HEK293 (cell line): ENCODE measurements around the gene DHX8.

Source experiments
- CTCF ChIA-PET: fragments of 350-600 bp; formaldehyde crosslinking; extraction: SDS; loops from one replicate; lab custom pipeline; 2021; ENCODE audit warnings: antibody characterized with exemption; lab: Yijun Ruan, JAX
- POLR2A ChIA-PET: fragments of 300-600 bp; formaldehyde crosslinking; extraction: SDS; loops from one replicate; lab custom pipeline; 2020; ENCODE audit warnings: antibody characterized with exemption, inconsistent platforms; lab: Yijun Ruan, JAX
- H3K27ac ChIP-seq: fragments of 200-500 bp; sonication (Bioruptor generic); 2 replicates; pipeline ENCODE4 v1.5.1; 2014; ENCODE audit warnings: low read depth, low read length, control low read depth, inconsistent platforms; ENCODE audit errors: extremely low read depth
- H3K36me3 ChIP-seq, 2 experiments: fragments of 200-500 bp in 1 of 2; sonication (Bioruptor generic) in 1 of 2; 1 replicate in 1 of 2; 2 replicates in 1 of 2; pipeline ENCODE4 v1.5.1; 2014 to 2017; ENCODE audit warnings: inconsistent platforms in 2 of 2, low read length in 2 of 2; ENCODE audit not compliant: control insufficient read depth in 2 of 2, insufficient read depth in 1 of 2
- H3K4me1 ChIP-seq: fragments of 200-500 bp; sonication (Bioruptor generic); 2 replicates; pipeline ENCODE4 v1.5.1; 2014; ENCODE audit warnings: mild to moderate bottlenecking, low read length, inconsistent platforms; ENCODE audit not compliant: control insufficient read depth, insufficient read depth
- H3K4me3 ChIP-seq: 2 replicates; pipeline ENCODE4 v1.5.1; 2011; ENCODE audit warnings: low read depth, mild to moderate bottlenecking, control low read depth, low read length, moderate library complexity
- H3K9me3 ChIP-seq: fragments of 200-500 bp; sonication (Bioruptor generic); 2 replicates; pipeline ENCODE4 v1.5.1; 2014; ENCODE audit warnings: low read depth, low read length, inconsistent platforms; ENCODE audit not compliant: control insufficient read depth, insufficient read depth
- FEZF1 ChIP-seq: fragments of 450-650 bp; formaldehyde crosslinking; IDR thresholded peaks from 2 replicates; pipeline ENCODE4 v1.5.1; 2016; ENCODE audit warnings: missing biosample characterization, missing genetic modification characterization
- GFI1B ChIP-seq: fragments of 450-650 bp; formaldehyde crosslinking; IDR thresholded peaks from 2 replicates; pipeline ENCODE4 v1.5.1; 2016; ENCODE audit warnings: missing biosample characterization, missing genetic modification characterization
- KLF16 ChIP-seq: fragments of 450-650 bp; formaldehyde crosslinking; IDR thresholded peaks from 2 replicates; pipeline ENCODE4 v1.5.1; 2017; ENCODE audit warnings: missing biosample characterization, missing genetic modification characterization
- PRDM10 ChIP-seq: fragments of 450-650 bp; formaldehyde crosslinking; IDR thresholded peaks from 2 replicates; pipeline ENCODE4 v1.5.1; 2016; ENCODE audit warnings: missing biosample characterization, missing genetic modification characterization
- SCRT2 ChIP-seq: fragments of 450-650 bp; formaldehyde crosslinking; IDR thresholded peaks from 2 replicates; pipeline ENCODE4 v1.5.1; 2016; ENCODE audit warnings: missing biosample characterization, missing genetic modification characterization
- SETDB1 ChIP-seq: IDR thresholded peaks from one replicate; pipeline ENCODE4 v1.6.1; 2017; ENCODE audit warnings: mild to moderate bottlenecking, low read length, moderate library complexity, mixed read lengths; ENCODE audit not compliant: insufficient read length
- TCF7L2 ChIP-seq: IDR thresholded peaks from 2 replicates; pipeline ENCODE4 v1.6.1; 2011; ENCODE audit warnings: low read depth, mild to moderate bottlenecking, inconsistent platforms, low read length, moderate library complexity, borderline replicate concordance
- ZBTB26 ChIP-seq: fragments of 450-650 bp; formaldehyde crosslinking; optimal IDR thresholded peaks from 2 replicates; pipeline ENCODE3; 2016; ENCODE audit warnings: missing biosample characterization, mild to moderate bottlenecking, missing genetic modification characterization
- ZNF211 ChIP-seq: fragments of 450-650 bp; formaldehyde crosslinking; IDR thresholded peaks from 2 replicates; pipeline ENCODE4 v1.5.1; 2016; ENCODE audit warnings: low read depth, missing biosample characterization, missing genetic modification characterization
- ZNF239 ChIP-seq: fragments of 450-650 bp; formaldehyde crosslinking; IDR thresholded peaks from 2 replicates; pipeline ENCODE4 v1.5.1; 2016; ENCODE audit warnings: missing biosample characterization, missing genetic modification characterization
- ZNF292 ChIP-seq: fragments of 450-650 bp; formaldehyde crosslinking; IDR thresholded peaks from 2 replicates; pipeline ENCODE4 v1.5.1; 2016; ENCODE audit warnings: low read depth, missing biosample characterization, missing genetic modification characterization, borderline replicate concordance
- ZNF341 ChIP-seq: fragments of 450-650 bp; formaldehyde crosslinking; IDR thresholded peaks from 2 replicates; pipeline ENCODE4; 2016; ENCODE audit warnings: low read depth, missing biosample characterization, missing genetic modification characterization
- ZNF354C ChIP-seq: fragments of 450-650 bp; formaldehyde crosslinking; IDR thresholded peaks from 2 replicates; pipeline ENCODE4 v1.5.1; 2016; ENCODE audit warnings: missing biosample characterization, missing genetic modification characterization, low read depth, borderline replicate concordance
- ZNF501 ChIP-seq: fragments of 450-650 bp; formaldehyde crosslinking; IDR thresholded peaks from 2 replicates; pipeline ENCODE4 v1.5.1; 2016; ENCODE audit warnings: missing biosample characterization, missing genetic modification characterization
- ZNF514 ChIP-seq: fragments of 450-650 bp; formaldehyde crosslinking; IDR thresholded peaks from 2 replicates; pipeline ENCODE4 v1.5.1; 2016; ENCODE audit warnings: missing biosample characterization, missing genetic modification characterization
- ZNF600 ChIP-seq: fragments of 450-650 bp; formaldehyde crosslinking; IDR thresholded peaks from 2 replicates; pipeline ENCODE4 v1.5.1; 2016; ENCODE audit warnings: missing biosample characterization, missing genetic modification characterization
- ZNF623 ChIP-seq: fragments of 450-650 bp; formaldehyde crosslinking; IDR thresholded peaks from 2 replicates; pipeline ENCODE4 v1.5.1; 2016; ENCODE audit warnings: missing biosample characterization, missing genetic modification characterization
- ZNF76 ChIP-seq: fragments of 450-650 bp; formaldehyde crosslinking; IDR thresholded peaks from 2 replicates; pipeline ENCODE4; 2016; ENCODE audit warnings: low read depth, missing biosample characterization, missing genetic modification characterization, borderline replicate concordance
- ZNF768 ChIP-seq: fragments of 450-650 bp; formaldehyde crosslinking; IDR thresholded peaks from 2 replicates; pipeline ENCODE4 v1.5.1; 2018; ENCODE audit warnings: missing biosample characterization, mild to moderate bottlenecking, missing genetic modification characterization
- ZNF843 ChIP-seq: fragments of 450-650 bp; formaldehyde crosslinking; IDR thresholded peaks from 2 replicates; pipeline ENCODE4 v1.5.1; 2016; ENCODE audit warnings: missing biosample characterization, missing genetic modification characterization
- ZSCAN23 ChIP-seq: fragments of 450-650 bp; formaldehyde crosslinking; IDR thresholded peaks from 2 replicates; pipeline ENCODE4 v1.5.1; 2016; ENCODE audit warnings: missing biosample characterization, missing genetic modification characterization
- ZSCAN30 ChIP-seq: fragments of 450-650 bp; IDR thresholded peaks from 2 replicates; pipeline ENCODE4 v1.5.1; 2018; ENCODE audit warnings: missing biosample characterization, mild to moderate bottlenecking, missing genetic modification characterization, moderate library complexity

Gene DHX8

GRCh38 chr17:43443381-43443780, 40.4 kb upstream of the DHX8 start (continued):
- TF ChIP-seq TCF7L2 (no peak), KLF16 (tag by site-specific recombination) (no peak), ZNF354C (tag by site-specific recombination) (no peak), ZNF76 (tag by site-specific recombination) (no peak)

GRCh38 chr17:43444223-43445008, 39.4 kb upstream of the DHX8 start:
- CTCF ChIA-PET: interaction anchor here (0.5 to 1.4 kb wide), 7 partner anchors 12 to 1548 kb away, joined by 3 to 6 read pairs (median 3); partner anchors contain the start of gene DHX8

GRCh38 chr17:43445009-43445589, 38.7 kb upstream of the DHX8 start:
- TF ChIP-seq ZSCAN23 (tag by site-specific recombination) (no peak), ZSCAN30 (0 out of 2 replicates have a peak, but pooled peaks have one; percentile 39), ZNF600 (tag by site-specific recombination) (no peak), SETDB1 (no peak), ZNF843 (tag by site-specific recombination) (no peak), ZNF239 (tag by site-specific recombination) (no peak), ZNF211 (tag by site-specific recombination) (peak; percentile 97), ZNF514 (tag by site-specific recombination) (no peak), SCRT2 (tag by site-specific recombination) (peak; percentile 38), ZBTB26 (tag by site-specific recombination) (no peak), ZNF768 (0 out of 2 replicates have a peak, but pooled peaks have one; percentile 2), ZNF501 (tag by site-specific recombination) (no peak), ZNF292 (tag by site-specific recombination) (no peak)

More at GRCh38 chr17:43444223-43445008, 39.4 kb upstream of the DHX8 start:
- Histone ChIP-seq H3K4me3 (no peak overlapping the region), H3K36me3 (no peaks in the 10 kb centered on the region), H3K9me3 (no peaks in the 10 kb centered on the region), H3K4me1 (peaks cover 9% of the 10 kb centered on the region), H3K27ac (peak overlapping the region; percentile 21; the same call in 1 of the 2 replicates)
- POLR2A ChIA-PET: interaction anchor here (1.0 to 1.2 kb wide), 3 partner anchors 26 to 76 kb away, joined by 3 to 5 read pairs (median 4); no protein-coding TSS in a partner anchor
- TF ChIP-seq ZNF623 (no peak), FEZF1 (tag by site-specific recombination) (peak; percentile 64; the same call in 1 of the 2 replicates), ZNF341 (0 out of 2 replicates have a peak, but pooled peaks have one; percentile 18), GFI1B (tag by site-specific recombination) (peak; percentile 51; the same call in 1 of the 2 replicates), PRDM10 (tag by site-specific recombination) (peak; percentile 79)

More at GRCh38 chr17:43445009-43445589, 38.7 kb upstream of the DHX8 start:
- Histone ChIP-seq H3K9me3 (no peaks in the 10 kb centered on the region), H3K4me1 (peaks cover 9% of the 10 kb centered on the region), H3K36me3 (no peaks in the 10 kb centered on the region), H3K27ac (no peak overlapping the region), H3K4me3 (no peak overlapping the region)
- ChIA-PET CTCF (interaction anchor here (0.5 to 1.4 kb wide), 7 partner anchors 11 to 1548 kb away, joined by 3 to 6 read pairs (median 3); partner anchors contain the start of gene DHX8), POLR2A (interaction anchor here (1.0 to 1.2 kb wide), 2 partner anchors 26 to 57 kb away, joined by 3 to 4 read pairs; no protein-coding TSS in a partner anchor)
